SU-DHL-6 (cell line): ENCODE measurements around the gene MBLAC1.

ENCODE experiments used
- H2AFZ ChIP-seq: fragments of 200-600 bp; sonication (generic); 2 replicates; pipeline ENCODE4 v1.6.1; 2014; ENCODE audit warnings: low read depth, mild to moderate bottlenecking, moderate library complexity, mixed read lengths, antibody characterized with exemption, low read length; ENCODE audit not compliant: severe bottlenecking
- H3F3A ChIP-seq: fragments of 200-600 bp; shearing (Covaris generic); 2 replicates; pipeline ENCODE4 v1.6.0; 2016; ENCODE audit warnings: antibody characterized with exemption, mild to moderate bottlenecking; ENCODE audit not compliant: insufficient read depth
- H3K27ac ChIP-seq: fragments of 200-600 bp; sonication (generic); 2 replicates; pipeline ENCODE4 v1.5.1; 2016; ENCODE audit warnings: low read depth, mild to moderate bottlenecking, low read length, moderate library complexity, mixed read lengths
- H3K27me3 ChIP-seq: fragments of 200-600 bp; sonication (generic), shearing (Covaris generic); 2 replicates; pipeline ENCODE4 v1.6.0; 2014; ENCODE audit warnings: mild to moderate bottlenecking, low read length
- H3K36me3 ChIP-seq: fragments of 200-600 bp; sonication (generic); 2 replicates; pipeline ENCODE4 v1.6.1; 2014; ENCODE audit warnings: mild to moderate bottlenecking, low read length, mixed read lengths
- H3K4me2 ChIP-seq: fragments of 300-600, 200-600 bp; shearing (Covaris generic), sonication (generic); 2 replicates; pipeline ENCODE4 v1.6.0; 2014; ENCODE audit warnings: low read length, low read depth, mild to moderate bottlenecking; ENCODE audit not compliant: poor library complexity, severe bottlenecking
- H3K4me3 ChIP-seq: fragments of 200-600 bp; sonication (generic); 2 replicates; pipeline ENCODE4 v1.5.1; 2014; ENCODE audit warnings: antibody characterized with exemption, low read length, mild to moderate bottlenecking, mixed read lengths; ENCODE audit not compliant: insufficient read depth, poor library complexity, severe bottlenecking
- H3K79me2 ChIP-seq: fragments of 200-600 bp; sonication (generic); 2 replicates; pipeline ENCODE4 v1.6.1; 2014; ENCODE audit warnings: mild to moderate bottlenecking, low read length, moderate library complexity; ENCODE audit not compliant: insufficient read depth
- H3K9ac ChIP-seq: fragments of 200-600 bp; sonication (generic); 2 replicates; pipeline ENCODE4 v1.7.0; 2014; ENCODE audit warnings: mild to moderate bottlenecking, low read length
- H3K9me2 ChIP-seq: fragments of 200-600 bp; sonication (generic); replicated peaks from 2 replicates; pipeline ENCODE4 v1.6.1; 2014; ENCODE audit warnings: low read length; ENCODE audit not compliant: insufficient read depth
- H3K9me3 ChIP-seq: fragments of 200-600 bp; sonication (generic); 2 replicates; pipeline ENCODE4 v1.6.1; 2014; ENCODE audit warnings: low read length, mixed read lengths; ENCODE audit not compliant: insufficient read depth
- H4K20me1 ChIP-seq: fragments of 200-600 bp; sonication (generic); 2 replicates; pipeline ENCODE4 v1.6.1; 2014; ENCODE audit warnings: low read depth, mild to moderate bottlenecking, antibody characterized with exemption, low read length, moderate library complexity, mixed read lengths
- CTCF ChIP-seq: fragments of 200-600 bp; sonication (generic); IDR thresholded peaks from one replicate; pipeline ENCODE4 v1.5.1; 2017; ENCODE audit warnings: antibody characterized with exemption, mild to moderate bottlenecking, low read length, moderate library complexity; ENCODE audit not compliant: insufficient read depth, poor library complexity, severe bottlenecking
- EZH2phosphoT487 ChIP-seq: fragments of 200-600 bp; sonication (generic), shearing (Covaris generic); conservative IDR thresholded peaks from 2 replicates; pipeline ENCODE4 v1.6.1; 2018; ENCODE audit warnings: mild to moderate bottlenecking, antibody characterized with exemption, low read length, moderate library complexity, mixed read lengths

MBLAC1 gene

DNA sequence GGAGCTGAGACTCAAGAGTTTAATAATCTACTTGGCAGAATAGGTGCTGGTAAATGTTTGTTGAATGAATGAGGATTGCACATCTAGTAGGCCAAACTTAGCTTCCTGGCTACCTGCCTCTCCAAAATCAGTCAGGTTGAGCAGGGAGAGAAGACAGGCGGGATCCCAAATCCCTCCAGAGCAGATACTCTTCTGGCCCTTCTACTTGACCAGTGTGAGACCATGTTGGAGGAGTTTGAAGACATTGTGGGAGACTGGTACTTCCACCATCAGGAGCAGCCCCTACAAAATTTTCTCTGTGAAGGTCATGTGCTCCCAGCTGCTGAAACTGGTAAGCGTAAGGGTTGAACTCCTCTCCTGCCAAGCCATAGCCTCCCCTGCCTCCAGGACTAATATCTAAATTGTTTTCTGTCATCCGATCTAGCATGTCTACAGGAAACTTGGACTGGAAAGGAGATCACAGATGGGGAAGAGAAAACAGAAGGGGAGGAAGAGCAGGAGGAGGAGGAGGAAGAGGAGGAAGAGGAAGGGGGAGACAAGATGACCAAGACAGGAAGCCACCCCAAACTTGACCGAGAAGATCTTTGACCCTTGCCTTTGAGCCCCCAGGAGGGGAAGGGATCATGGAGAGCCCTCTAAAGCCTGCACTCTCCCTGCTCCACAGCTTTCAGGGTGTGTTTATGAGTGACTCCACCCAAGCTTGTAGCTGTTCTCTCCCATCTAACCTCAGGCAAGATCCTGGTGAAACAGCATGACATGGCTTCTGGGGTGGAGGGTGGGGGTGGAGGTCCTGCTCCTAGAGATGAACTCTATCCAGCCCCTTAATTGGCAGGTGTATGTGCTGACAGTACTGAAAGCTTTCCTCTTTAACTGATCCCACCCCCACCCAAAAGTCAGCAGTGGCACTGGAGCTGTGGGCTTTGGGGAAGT is 2.2 kb upstream of the MBLAC1 start:
- Histone ChIP-seq H3K9me2 (no peaks in the 10 kb centered on the region), H3K9ac (peak overlapping the region; percentile 4; the same call in 1 of the 2 replicates), H3K27ac (peak overlapping the region; percentile 28), H3K79me2 (peaks cover 14% of the 10 kb centered on the region), H3K9me3 (no peaks in the 10 kb centered on the region), H2AFZ (no peak overlapping the region), H3F3A (peaks cover 40% of the 10 kb centered on the region), H3K27me3 (no peaks in the 10 kb centered on the region), H3K36me3 (no peaks in the 10 kb centered on the region), H4K20me1 (no peaks in the 10 kb centered on the region), H3K4me2 (peak overlapping the region; percentile 94), H3K4me3 (no peak overlapping the region)
- no peak for TF ChIP-seq CTCF
- TF ChIP-seq EZH2phosphoT487, result no peak

DNA sequence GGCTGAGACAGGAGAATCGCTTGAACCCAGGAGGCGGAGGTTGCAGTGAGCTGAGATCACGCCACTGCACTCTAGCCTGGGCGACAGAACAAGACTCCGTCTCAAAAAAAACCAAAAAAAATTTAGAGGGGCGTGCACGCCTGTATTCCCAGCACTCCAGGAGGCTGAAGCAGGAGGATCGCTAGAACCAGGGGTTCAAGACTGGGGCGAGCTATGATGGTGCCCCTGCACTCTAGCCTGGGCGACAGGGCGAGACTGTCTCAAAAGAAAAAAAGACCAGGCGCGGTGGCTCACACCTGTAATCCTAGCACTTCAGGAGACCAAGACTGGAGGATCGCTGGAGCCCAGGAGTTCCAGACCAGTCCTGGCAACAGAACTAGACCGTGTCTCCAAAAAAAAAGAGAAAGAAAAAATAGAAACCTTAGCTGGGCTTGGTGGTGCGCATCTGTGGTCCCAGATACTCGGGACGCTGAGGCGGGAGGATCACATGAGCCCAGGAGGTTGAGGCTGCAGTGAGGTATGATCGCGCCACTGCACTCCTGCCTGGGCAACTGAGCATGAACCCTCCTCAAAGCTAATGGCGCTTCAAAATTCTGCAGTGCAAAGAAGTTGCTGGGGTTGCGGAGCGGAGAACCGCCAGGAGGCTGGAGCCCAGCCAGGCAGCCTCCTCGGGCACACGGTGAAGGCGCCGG is 382 bp upstream of the MBLAC1 start:
- no peaks in the 10 kb centered on the region for H3K27me3 ChIP-seq
- H3F3A ChIP-seq, result peaks cover 31% of the 10 kb centered on the region
- peaks cover 14% of the 10 kb centered on the region for H3K79me2 ChIP-seq
- H3K4me2 ChIP-seq, result peak overlapping the region; percentile 94
- H3K9me2 ChIP-seq, result no peaks in the 10 kb centered on the region
- TF ChIP-seq EZH2phosphoT487, result no peak
- TF ChIP-seq CTCF, result no peak
- H2AFZ ChIP-seq, result peak overlapping the region; percentile 62
- peak overlapping the region; percentile 92 for H3K27ac ChIP-seq
- H3K4me3 ChIP-seq, result peak overlapping the region; percentile 71
- no peaks in the 10 kb centered on the region for H4K20me1 ChIP-seq
- H3K36me3 ChIP-seq, result no peaks in the 10 kb centered on the region
- no peaks in the 10 kb centered on the region for H3K9me3 ChIP-seq
- peak overlapping the region; percentile 84 for H3K9ac ChIP-seq

GRCh38 chr7:100127866-100128636 is 1.3 kb downstream of the MBLAC1 start:
- Histone ChIP-seq H3K36me3 (no peaks in the 10 kb centered on the region), H4K20me1 (no peaks in the 10 kb centered on the region), H3K9me3 (no peaks in the 10 kb centered on the region), H3K27me3 (no peaks in the 10 kb centered on the region), H3K4me3 (peak overlapping the region; percentile 71), H3K27ac (no peak overlapping the region), H3K4me2 (peak overlapping the region; percentile 94), H3K9me2 (no peaks in the 10 kb centered on the region), H2AFZ (peak overlapping the region; percentile 62), H3K9ac (peak overlapping the region; percentile 84), H3F3A (peaks cover 31% of the 10 kb centered on the region), H3K79me2 (peaks cover 14% of the 10 kb centered on the region)
- TF ChIP-seq EZH2phosphoT487 (no peak), CTCF (no peak)
